Nucleus accumbens (tissue), 56 donors: ENCODE results near the gene FAM81A.

Experiments used
- DNase-seq, 56 donors: peaks; one replicate each; lab custom pipeline; 2025; lab: John Stamatoyannopoulos, UW

FAM81A gene

GRCh38 chr15:59565299-59565698 lies 127.3 kb downstream of the FAM81A start:
- DNase-seq, result no peak

GRCh38 chr15:59567324-59567723 lies 129.3 kb downstream of the FAM81A start:
- no peak for DNase-seq

- no peak for DNase-seq
Measured at GRCh38 chr15:59569477-59569876, 131.5 kb downstream of the FAM81A start.

- DNase-seq, result no peak
Measured at GRCh38 chr15:59570315-59570714, 132.3 kb downstream of the FAM81A start.

GRCh38 chr15:59571606-59572005 lies 133.6 kb downstream of the FAM81A start:
- no peak for DNase-seq
